GM12878 (cell line): ENCODE data around the gene NAV2. TPM values are rescaled to one million over a fixed set of nuclear protein-coding genes. Genes with fewer than 3 reads are reported as not detected.

Experiments used
- ATAC-seq: fragments of 200-7000 bp; cut with Tn5 transposase; 3 replicates; pipeline ENCODE4 v1.9.1; 2020; ENCODE audit warnings: mild to moderate bottlenecking, moderate library complexity
- BruUV-seq: library from RNA; stranded (reverse); fragments of 400-500 nt; replicated peaks from 2 replicates; lab custom pipeline; 2021; lab: Mats Ljungman, UMichigan
- CTCF ChIA-PET: fragments of 300-600 bp; sonication (Branson Sonifier 250); formaldehyde crosslinking; extraction: SDS; loops from one replicate; lab custom pipeline; 2021; ENCODE audit warnings: inconsistent platforms; lab: Yijun Ruan, JAX
- POLR2A ChIA-PET: fragments of 350-600 bp; formaldehyde crosslinking; extraction: SDS; loops from one replicate; lab custom pipeline; 2021; ENCODE audit warnings: inconsistent platforms; lab: Charles Lee
- RAD21 ChIA-PET: fragments of 300-600 bp; sonication (Branson Sonifier 250); formaldehyde crosslinking; loops from one replicate; lab custom pipeline; 2023; ENCODE audit warnings: antibody characterized with exemption; ENCODE audit not compliant: unreplicated experiment; lab: Charles Lee
- SMC1A ChIA-PET: fragments of 300-600 bp; sonication (Branson Sonifier 250); formaldehyde crosslinking; loops from one replicate; lab custom pipeline; 2023; ENCODE audit not compliant: unreplicated experiment, uncharacterized antibody; lab: Charles Lee
- DNase-seq: peaks from one replicate; pipeline ENCODE4 v3.0.0-alpha.2; 2011; ENCODE audit warnings: low read depth, low spot score
- FAIRE-seq: peaks from 3 replicates; lab custom pipeline; 2011; peaks lifted over from hg19 to GRCh38; lab: Jason Lieb, UNC
- H2AFZ ChIP-seq: 2 replicates; pipeline ENCODE4 v1.6.0; 2011; ENCODE audit warnings: low read depth, low read length, control low read depth; ENCODE audit not compliant: control insufficient read depth
- H3K27ac ChIP-seq: 2 replicates; pipeline ENCODE4 v1.5.1; 2011; ENCODE audit warnings: control low read depth; ENCODE audit not compliant: control insufficient read depth, insufficient read depth
- H3K27me3 ChIP-seq, 2 experiments: replicated peaks in 1 of 2; 2 replicates each; pipeline versions ENCODE4 v1.6.0 to v1.6.1; 2011; ENCODE audit warnings: low read length in 1 of 2; ENCODE audit not compliant: control insufficient read depth in 2 of 2, insufficient read depth in 2 of 2
- H3K36me3 ChIP-seq, 2 experiments: 2 replicates each; pipeline ENCODE4 v1.5.1; 2011; ENCODE audit warnings: low read length in 1 of 2; ENCODE audit not compliant: control insufficient read depth in 2 of 2, insufficient read depth in 2 of 2
- H3K4me1 ChIP-seq: 2 replicates; pipeline ENCODE4 v1.6.1; 2011; ENCODE audit warnings: mild to moderate bottlenecking, low read length, moderate library complexity, mixed read lengths; ENCODE audit not compliant: control insufficient read depth, insufficient read depth
- H3K4me2 ChIP-seq: 2 replicates; pipeline ENCODE4 v1.6.0; 2011; ENCODE audit warnings: control low read depth; ENCODE audit not compliant: control insufficient read depth, insufficient read depth
- H3K4me3 ChIP-seq: fragments of 200-600 bp; sonication (generic); 2 replicates; pipeline ENCODE4 v1.5.1; 2016
- H3K79me2 ChIP-seq: 2 replicates; pipeline ENCODE4 v1.6.0; 2011; ENCODE audit warnings: low read length; ENCODE audit not compliant: control insufficient read depth, insufficient read depth
- H3K9ac ChIP-seq: 2 replicates; pipeline ENCODE4 v1.8.0; 2011; ENCODE audit warnings: low read length, control low read depth, mixed read lengths; ENCODE audit not compliant: control insufficient read depth, insufficient read depth
- H3K9me3 ChIP-seq: replicated peaks from 3 replicates; pipeline ENCODE4 v1.5.1; 2011; ENCODE audit warnings: mild to moderate bottlenecking, low read length; ENCODE audit not compliant: control insufficient read depth, insufficient read depth
- H4K20me1 ChIP-seq: 2 replicates; pipeline ENCODE4 v1.6.0; 2011; ENCODE audit not compliant: control insufficient read depth, insufficient read depth
- ATF2 ChIP-seq: IDR thresholded peaks from 2 replicates; pipeline ENCODE4 v1.6.1; 2012; ENCODE audit warnings: low read length, inconsistent platforms
- BCL11A ChIP-seq: IDR thresholded peaks from 2 replicates; pipeline ENCODE4 v1.6.1; 2011; ENCODE audit warnings: low read depth, low read length
- BHLHE40 ChIP-seq, 2 experiments: fragments of 450-650 bp in 1 of 2; IDR thresholded peaks; 2 replicates each; pipeline ENCODE4 v1.6.1; 2011 to 2017; ENCODE audit warnings: low read depth in 2 of 2, borderline replicate concordance in 1 of 2, improper control_type of control experiment in 1 of 2, low read length in 1 of 2, mild to moderate bottlenecking in 1 of 2
- CEBPB ChIP-seq, 2 experiments: fragments of 150-350 bp in 1 of 2; IDR thresholded peaks; 2 replicates each; pipeline ENCODE4 v1.6.1; 2012 to 2014; ENCODE audit warnings: low read depth in 2 of 2, low read length in 2 of 2, borderline replicate concordance in 1 of 2, inconsistent platforms in 1 of 2
- CHD1 ChIP-seq: IDR thresholded peaks from 2 replicates; pipeline ENCODE4 v1.6.1; 2012; ENCODE audit warnings: low read depth, low read length, improper control_type of control experiment
- FOS ChIP-seq: IDR thresholded peaks from 3 replicates; pipeline ENCODE4 v1.6.1; 2011; ENCODE audit warnings: borderline replicate concordance; ENCODE audit not compliant: insufficient read length; ENCODE audit errors: extremely low read depth
- FOXM1 ChIP-seq: IDR thresholded peaks from 2 replicates; pipeline ENCODE4 v1.6.1; 2012; ENCODE audit warnings: low read depth, mild to moderate bottlenecking, inconsistent platforms, low read length, moderate library complexity
- HCFC1 ChIP-seq: fragments of 150-350 bp; IDR thresholded peaks from 2 replicates; pipeline ENCODE4 v1.6.1; 2014; ENCODE audit warnings: low read length
- IKZF2 ChIP-seq, 2 experiments: fragments of 450-650 bp; IDR thresholded peaks; 2 replicates each; pipeline ENCODE4 v1.6.1; 2017; ENCODE audit warnings: mild to moderate bottlenecking in 2 of 2, moderate library complexity in 2 of 2
- JUNB ChIP-seq: IDR thresholded peaks from 2 replicates; pipeline ENCODE4 v1.6.1; 2016; ENCODE audit warnings: antibody characterized with exemption, mild to moderate bottlenecking
- NFIC ChIP-seq: IDR thresholded peaks from 2 replicates; pipeline ENCODE4 v1.6.1; 2012; ENCODE audit warnings: low read depth, mild to moderate bottlenecking, inconsistent platforms, low read length, moderate library complexity
- NR2C1 ChIP-seq: fragments of 450-650 bp; IDR thresholded peaks from 2 replicates; pipeline ENCODE4 v1.6.1; 2017; ENCODE audit warnings: antibody characterized with exemption, mild to moderate bottlenecking, moderate library complexity
- NR2C2 ChIP-seq: IDR thresholded peaks from 2 replicates; pipeline ENCODE4 v1.6.1; 2011; ENCODE audit warnings: borderline replicate concordance, low read depth; ENCODE audit not compliant: control insufficient read depth, insufficient read length
- NR2F1 ChIP-seq: fragments of 450-650 bp; conservative IDR thresholded peaks from 2 replicates; pipeline ENCODE4 v1.6.1; 2017; ENCODE audit warnings: mild to moderate bottlenecking
- PML ChIP-seq: IDR thresholded peaks from 2 replicates; pipeline ENCODE4 v1.6.1; 2012; ENCODE audit warnings: low read length, inconsistent platforms
- RAD51 ChIP-seq: fragments of 450-650 bp; IDR thresholded peaks from 2 replicates; pipeline ENCODE4 v1.6.1; 2016; ENCODE audit warnings: moderate library complexity, mild to moderate bottlenecking, inconsistent platforms
- RFX5 ChIP-seq: IDR thresholded peaks from 2 replicates; pipeline ENCODE4 v1.6.1; 2011; ENCODE audit warnings: low read depth, low read length, improper control_type of control experiment
- RUNX3 ChIP-seq: IDR thresholded peaks from 2 replicates; pipeline ENCODE4 v1.6.1; 2012; ENCODE audit warnings: low read length, inconsistent platforms
- STAT3 ChIP-seq: IDR thresholded peaks from 2 replicates; pipeline ENCODE4 v1.6.1; 2011; ENCODE audit warnings: low read depth, low read length, improper control_type of control experiment
- TARDBP ChIP-seq: IDR thresholded peaks from 2 replicates; pipeline ENCODE4 v1.6.1; 2016; ENCODE audit warnings: borderline replicate concordance
- TCF3 ChIP-seq: IDR thresholded peaks from 2 replicates; pipeline ENCODE4 v1.6.1; 2012; ENCODE audit warnings: low read depth, mild to moderate bottlenecking, low read length, borderline replicate concordance; ENCODE audit not compliant: insufficient read depth
- YBX1 ChIP-seq: fragments of 450-650 bp; IDR thresholded peaks from 2 replicates; pipeline ENCODE4 v1.6.1; 2016; ENCODE audit warnings: antibody characterized with exemption
- YY1 ChIP-seq: IDR thresholded peaks from 2 replicates; pipeline ENCODE4 v1.6.1; 2011; ENCODE audit warnings: low read depth, mild to moderate bottlenecking, low read length
- ZNF24 ChIP-seq: fragments of 450-650 bp; IDR thresholded peaks from 2 replicates; pipeline ENCODE4 v1.6.1; 2017; ENCODE audit warnings: antibody characterized with exemption, mild to moderate bottlenecking
- WGBS: methylation state at CpG from one replicate; pipeline ENCODE4 v1.1.6; 2016; ENCODE audit warnings: low lambda C conversion rate; ENCODE audit not compliant: insufficient replicate concordance, insufficient coverage; ENCODE audit errors: missing lambda C conversion rate; 5-methylcytosine and 5-hydroxymethylcytosine counted together
- in situ Hi-C: fragments of 300-500 bp; cut with MboI; formaldehyde crosslinking; loops from 9 replicates; pipeline ENCODE4 v1.14.3; 2018; ENCODE audit warnings: mixed read lengths
- intact Hi-C: fragments of 100-400 bp; cut with micrococcal nuclease; formaldehyde crosslinking; loops from one replicate; pipeline ENCODE4 v1.14.2; 2022; ENCODE audit not compliant: unreplicated experiment
- polyA plus RNA-seq, 11 experiments: library from polyadenylated mRNA; depleted of rRNA in 4 of 11; unstranded in 6 of 11; stranded (reverse) in 5 of 11; fragments of >200 nt; fragmentation: Nextera tagmentation in 4 of 11; fragmentation: Illumina TruSeq in 1 of 11; extraction: Ambion mirVana in 4 of 11; extraction: Trizol in 1 of 11; gene quantifications; 1 replicate in 1 of 11; 2 replicates in 10 of 11; pipeline versions ENCODE4 v1.2.1 to v1.2.3, GENCODE V29; 2011 to 2016; ENCODE audit warnings: inconsistent platforms in 2 of 11, missing spikeins in 2 of 11, low read depth in 1 of 11
- total RNA-seq, 4 experiments: library from RNA; depleted of rRNA in 3 of 4; stranded (reverse); fragments of >200 nt in 3 of 4; fragmentation: Illumina TruSeq in 1 of 4; extraction: Trizol in 1 of 4; gene quantifications; 2 replicates each; pipeline versions ENCODE4 v1.2.1 to v1.2.3, GENCODE V29; 2013 to 2021

The NAV2 gene
- total and polyA plus RNA-seq, 10 of the 15 experiments (the other 5 are each of a cell fraction or from before 2014, with no cell fraction given), result 0.35 to 6.1 (median 1.1) TPM

- peak; percentile 40 for DNase-seq
- peak; percentile 91 for ATAC-seq
- in situ Hi-C loops, result no loop called here
- peaks cover 12% of the 10 kb centered on the region for H3K4me1 ChIP-seq
- H3K27ac ChIP-seq, result no peak overlapping the region
- BruUV-seq, result no TSS peak
- WGBS, result 0% methylated on average over 7 of the region's 8 CpGs
- no peaks in the 10 kb centered on the region for H4K20me1 ChIP-seq
- H3K27me3 ChIP-seq, result no peaks in the 10 kb centered on the region
- no peaks in the 10 kb centered on the region for H3K9me3 ChIP-seq
- intact Hi-C loops, result no loop called here
- peak overlapping the region; percentile 17; the same call in 1 of the 2 replicates for H3K4me2 ChIP-seq
- no peaks in the 10 kb centered on the region for H3K36me3 ChIP-seq
- H3K4me3 ChIP-seq, result no peak overlapping the region
- H2AFZ ChIP-seq, result no peak overlapping the region
- SMC1A ChIA-PET, result interaction anchor here (0.9 to 2.4 kb wide), 5 partner anchors 17 to 111 kb away, joined by 3 to 15 read pairs (median 3); no protein-coding TSS in a partner anchor
- CTCF ChIA-PET, result interaction anchor here (0.8 to 1.3 kb wide), 6 partner anchors 19 to 154 kb away, joined by 3 to 7 read pairs (median 4); no protein-coding TSS in a partner anchor
- RAD21 ChIA-PET, result interaction anchor here (1.3 to 1.8 kb wide), 2 partner anchors 15 to 26 kb away, joined by 6 to 13 read pairs; no protein-coding TSS in a partner anchor
- H3K9ac ChIP-seq, result no peak overlapping the region
- no peaks in the 10 kb centered on the region for H3K79me2 ChIP-seq
- FAIRE-seq, result peak; percentile 68
- POLR2A ChIA-PET, result interaction anchor here (0.9 to 1.0 kb wide), 2 partner anchors 25 to 202 kb away, joined by 3 read pairs; no protein-coding TSS in a partner anchor
- TF ChIP-seq IKZF2 (IDR thresholded peaks at IDR 0.05) (peak in 1 of 2 experiments; percentile 17; a peak in 1 of 4 replicates), TARDBP (no peak), NR2C1 (peak; percentile 68; the same call in 1 of the 2 replicates), RAD51 (no peak), TCF3 (no peak), YY1 (no peak), RFX5 (no peak), CHD1 (no peak), YBX1 (no peak), BHLHE40 (IDR thresholded peaks at IDR 0.05; ENCODE audit: borderline replicate concordance in 1 of 2, low read depth in 2 of 2, low read length in 1 of 2) (peak in 1 of 2 experiments; percentile 12; a peak in 1 of 4 replicates), HCFC1 (no peak), ZNF24 (no peak), ATF2 (peak; percentile 38; the same call in 1 of the 2 replicates), STAT3 (no peak), NR2C2 (no peak), BCL11A (0 out of 2 replicates have a peak, but pooled peaks have one; percentile 12), FOXM1 (no peak), RUNX3 (0 out of 2 replicates have a peak, but pooled peaks have one; percentile 23), JUNB (peak; percentile 55), CEBPB (IDR thresholded peaks at IDR 0.05; ENCODE audit: borderline replicate concordance in 1 of 2, low read depth in 2 of 2, low read length in 2 of 2) (0 out of 4 replicates have a peak, but pooled peaks of 1 of the 2 experiments have one; percentile 53), FOS (no peak), NFIC (no peak), NR2F1 (peak; percentile 65; the same call in 1 of the 2 replicates), PML (no peak)
Measured at GRCh38 chr11:19978668-19979518, 266.3 kb downstream of the NAV2 start.
